Tibial artery (tissue), 4 donors: ENCODE data around the gene PSMA5.

ENCODE experiments used
- DNase-seq, 2 donors: peaks; one replicate each; pipeline ENCODE4 v3.0.0-alpha.2; 2019
- H3K27ac ChIP-seq, 2 donors: fragments of 200-600 bp; sonication (generic) in 1 of 2; 1 replicate in 1 of 2; 2 replicates in 1 of 2; pipeline ENCODE4 v1.5.1; 2018 to 2019; ENCODE audit warnings: mild to moderate bottlenecking in 1 of 2
- H3K27me3 ChIP-seq, 2 donors: fragments of 200-600 bp; sonication (generic) in 1 of 2; one replicate each; pipeline versions ENCODE4 v1.5.1 to v1.6.0; 2016 to 2019
- H3K36me3 ChIP-seq, 3 donors: fragments of 200-600 bp; sonication (generic) in 2 of 3; one replicate each; pipeline ENCODE4 v1.5.1; 2016 to 2019; ENCODE audit warnings: mild to moderate bottlenecking in 2 of 3
- H3K4me1 ChIP-seq, 4 donors: fragments of 200-600 bp; sonication (generic) in 2 of 4; 1 replicate in 3 of 4; 2 replicates in 1 of 4; pipeline ENCODE4 v1.5.1; 2016 to 2019
- H3K4me3 ChIP-seq, 2 donors: fragments of 200-600 bp; sonication (generic) in 1 of 2; 1 replicate in 1 of 2; 2 replicates in 1 of 2; pipeline ENCODE4 v1.5.1; 2018 to 2019; ENCODE audit warnings: mild to moderate bottlenecking in 2 of 2
- H3K9me3 ChIP-seq, 3 donors: fragments of 200-600 bp; sonication (generic) in 1 of 3; one replicate each; pipeline ENCODE4 v1.5.1; 2016 to 2019
- CTCF ChIP-seq, 2 experiments: fragments of 200-600 bp in 1 of 2; fragments of 450-650 bp in 1 of 2; IDR thresholded peaks; one replicate each; pipeline ENCODE4 v1.5.1; 2017 to 2019; ENCODE audit warnings: antibody characterized with exemption in 2 of 2, mild to moderate bottlenecking in 1 of 2, moderate library complexity in 1 of 2
- intact Hi-C: fragments of 100-400 bp; cut with DNase I; formaldehyde crosslinking; loops from one replicate; pipeline ENCODE4 v1.15.0; 2023; ENCODE audit warnings: low total_unique reads

PSMA5 gene

DNA sequence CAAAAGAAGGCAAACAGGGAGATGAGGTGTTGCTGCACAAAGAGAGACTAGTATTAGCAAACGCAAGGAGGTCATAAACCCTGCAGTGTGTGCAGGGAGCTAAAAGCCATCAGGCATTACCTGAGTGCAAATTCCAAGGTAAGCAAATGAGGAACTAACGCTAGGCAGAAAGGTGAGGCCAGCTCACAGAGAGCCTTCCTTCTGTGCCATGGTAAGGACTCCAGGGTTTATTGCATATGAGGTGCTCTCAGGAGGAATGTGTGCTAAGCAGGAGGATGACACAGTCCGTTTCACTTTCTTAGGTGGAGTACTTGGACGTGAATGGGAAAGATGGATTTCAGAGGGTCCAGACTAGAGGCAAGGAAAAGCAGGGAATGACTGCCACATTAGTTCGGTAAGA, 74.8 kb downstream of the PSMA5 start:
- no peak for TF ChIP-seq CTCF (IDR thresholded peaks at IDR 0.05)
- Histone ChIP-seq H3K27me3 (no peaks in the 10 kb centered on the region), H3K4me1 (peaks cover 4 to 51% (median 8%) of the 10 kb centered on the region in 4 donors), H3K9me3 (no peaks in the 10 kb centered on the region), H3K27ac (no peak overlapping the region), H3K4me3 (no peak overlapping the region), H3K36me3 (peaks cover 72 to 86% (median 82%) of the 10 kb centered on the region in 3 donors)
- intact Hi-C loops, result loop anchor here (5.0 to 10.0 kb wide), 2 partner anchors 46 to 67 kb away; partner anchors contain the start of genes PSRC1 and SORT1
- DNase-seq, result no peak

DNA sequence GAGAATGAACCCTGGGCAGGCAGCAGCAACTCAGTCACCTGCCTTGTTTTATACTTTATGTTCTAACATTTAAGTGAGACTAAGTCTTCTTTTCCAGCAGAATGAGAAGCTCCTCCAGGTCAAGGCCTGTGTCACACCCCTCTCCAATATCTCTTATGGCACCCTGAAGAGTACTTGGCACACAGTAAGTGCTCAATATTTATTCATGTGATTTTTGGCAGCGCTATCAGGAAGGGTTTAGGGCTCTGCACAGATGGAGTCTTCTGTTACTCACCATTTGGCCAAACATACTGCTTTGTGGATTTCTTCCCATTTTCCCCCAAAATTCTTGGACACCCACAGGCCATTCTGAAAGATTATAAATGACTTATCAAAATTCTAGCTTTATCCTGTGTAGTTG, 75.6 kb downstream of the PSMA5 start:
- DNase-seq, result no peak
- TF ChIP-seq CTCF (IDR thresholded peaks at IDR 0.05), result no peak
- Histone ChIP-seq H3K27me3 (no peaks in the 10 kb centered on the region), H3K27ac (peak overlapping the region in 1 of 2 donors; percentile 12), H3K9me3 (no peaks in the 10 kb centered on the region), H3K36me3 (peaks cover 80 to 90% (median 87%) of the 10 kb centered on the region in 3 donors), H3K4me1 (peaks cover 0 to 43% (median 2%) of the 10 kb centered on the region in 4 donors), H3K4me3 (no peak overlapping the region)
- intact Hi-C loops, result loop anchor here (5.0 to 10.0 kb wide), 2 partner anchors 47 to 66 kb away; partner anchors contain the start of genes PSRC1 and SORT1

GRCh38 chr1:109350182-109350581, 76.1 kb downstream of the PSMA5 start:
- Histone ChIP-seq H3K27ac (peak overlapping the region in 1 of 2 donors; percentile 12), H3K36me3 (peaks cover 85 to 95% (median 91%) of the 10 kb centered on the region in 3 donors), H3K9me3 (no peaks in the 10 kb centered on the region), H3K4me1 (peaks cover 0 to 38% (median 2%) of the 10 kb centered on the region in 4 donors), H3K27me3 (no peaks in the 10 kb centered on the region), H3K4me3 (no peak overlapping the region)
- no peak for TF ChIP-seq CTCF (IDR thresholded peaks at IDR 0.05)
- intact Hi-C loops, result loop anchor here (5.0 to 10.0 kb wide), 2 partner anchors 47 to 65 kb away; partner anchors contain the start of genes PSRC1 and SORT1
- DNase-seq, result no peak
